GM12872 (cell line): ENCODE results near the gene TMC1.

Source experiments
- TF ChIP-seq, protein P1 (sequence below): IDR thresholded peaks from 3 replicates; pipeline ENCODE4 v1.5.1; 2011; ENCODE audit warnings: low read depth, mild to moderate bottlenecking, low read length, moderate library complexity; ENCODE audit not compliant: insufficient read depth

The TMC1 gene

DNA sequence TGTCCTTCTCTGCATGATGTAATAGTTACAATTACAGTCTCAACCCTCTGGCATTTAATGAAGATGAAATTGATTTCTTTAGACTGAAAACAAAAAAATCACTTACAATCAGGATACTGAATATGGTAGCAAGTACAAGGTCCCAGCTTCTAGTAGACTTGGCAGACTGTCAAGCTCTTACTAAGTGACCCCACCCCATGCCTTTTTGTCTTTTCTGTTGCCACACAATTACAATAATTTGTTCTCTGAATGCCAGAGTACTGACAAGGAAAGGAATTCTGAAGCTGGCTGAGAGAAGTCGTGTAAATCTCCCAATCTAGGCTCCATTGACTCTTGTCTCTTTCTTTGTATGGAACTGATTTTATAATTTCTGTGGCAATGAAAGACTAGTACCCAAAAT is 154.2 kb downstream of the TMC1 start:
- TF ChIP-seq, protein P1, sequence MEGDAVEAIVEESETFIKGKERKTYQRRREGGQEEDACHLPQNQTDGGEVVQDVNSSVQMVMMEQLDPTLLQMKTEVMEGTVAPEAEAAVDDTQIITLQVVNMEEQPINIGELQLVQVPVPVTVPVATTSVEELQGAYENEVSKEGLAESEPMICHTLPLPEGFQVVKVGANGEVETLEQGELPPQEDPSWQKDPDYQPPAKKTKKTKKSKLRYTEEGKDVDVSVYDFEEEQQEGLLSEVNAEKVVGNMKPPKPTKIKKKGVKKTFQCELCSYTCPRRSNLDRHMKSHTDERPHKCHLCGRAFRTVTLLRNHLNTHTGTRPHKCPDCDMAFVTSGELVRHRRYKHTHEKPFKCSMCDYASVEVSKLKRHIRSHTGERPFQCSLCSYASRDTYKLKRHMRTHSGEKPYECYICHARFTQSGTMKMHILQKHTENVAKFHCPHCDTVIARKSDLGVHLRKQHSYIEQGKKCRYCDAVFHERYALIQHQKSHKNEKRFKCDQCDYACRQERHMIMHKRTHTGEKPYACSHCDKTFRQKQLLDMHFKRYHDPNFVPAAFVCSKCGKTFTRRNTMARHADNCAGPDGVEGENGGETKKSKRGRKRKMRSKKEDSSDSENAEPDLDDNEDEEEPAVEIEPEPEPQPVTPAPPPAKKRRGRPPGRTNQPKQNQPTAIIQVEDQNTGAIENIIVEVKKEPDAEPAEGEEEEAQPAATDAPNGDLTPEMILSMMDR: no peak

DNA sequence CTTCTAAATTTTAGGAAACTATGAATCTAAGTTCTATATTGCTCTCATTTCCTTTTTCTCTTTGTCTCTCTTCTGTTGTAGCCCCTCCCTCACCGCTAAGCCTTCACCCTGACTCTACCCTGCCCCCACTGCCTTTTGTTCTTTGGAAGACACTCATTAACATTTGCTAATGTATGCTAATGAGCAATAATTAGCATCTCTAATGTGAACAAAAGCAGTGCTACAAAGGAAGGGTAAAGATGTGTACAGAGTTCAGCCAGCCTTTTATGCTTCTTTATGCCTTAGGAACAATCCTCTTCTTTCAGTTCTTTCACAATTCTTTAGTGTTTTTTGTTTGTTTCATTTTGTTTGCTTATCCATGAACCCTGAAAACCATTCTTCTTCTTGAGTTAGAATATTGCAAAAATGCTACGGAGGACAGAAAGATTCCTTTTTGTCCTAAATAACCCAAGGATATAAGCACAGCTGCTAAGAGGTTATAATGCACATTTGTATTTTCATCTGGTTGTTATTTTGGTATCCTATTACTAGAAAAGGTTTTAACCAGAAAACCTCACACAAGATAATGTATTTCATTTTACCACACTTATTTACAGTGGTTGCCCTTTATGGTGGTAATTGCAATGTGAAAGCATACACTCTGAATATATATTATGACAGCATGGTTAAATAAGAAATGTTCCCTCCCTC is 159.3 kb downstream of the TMC1 start:
- TF ChIP-seq, protein P1: no peak

DNA sequence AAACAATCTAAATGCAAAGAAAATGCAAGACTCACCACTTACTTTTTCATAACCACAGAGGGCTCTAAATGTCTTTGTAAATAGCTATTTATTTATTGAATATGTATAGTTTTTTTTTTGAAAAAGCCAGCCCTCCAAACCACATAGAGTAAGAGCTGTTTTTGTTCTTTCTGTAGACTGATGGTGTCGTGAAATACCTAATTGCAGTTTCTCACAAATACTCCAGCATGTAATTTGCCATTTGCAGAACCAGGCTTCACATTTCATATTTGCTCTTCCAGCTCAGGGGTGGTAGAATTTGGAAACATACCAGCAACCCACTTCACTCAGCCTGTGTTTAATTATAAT is 159.8 kb downstream of the TMC1 start:
- TF ChIP-seq, protein P1: no peak

DNA sequence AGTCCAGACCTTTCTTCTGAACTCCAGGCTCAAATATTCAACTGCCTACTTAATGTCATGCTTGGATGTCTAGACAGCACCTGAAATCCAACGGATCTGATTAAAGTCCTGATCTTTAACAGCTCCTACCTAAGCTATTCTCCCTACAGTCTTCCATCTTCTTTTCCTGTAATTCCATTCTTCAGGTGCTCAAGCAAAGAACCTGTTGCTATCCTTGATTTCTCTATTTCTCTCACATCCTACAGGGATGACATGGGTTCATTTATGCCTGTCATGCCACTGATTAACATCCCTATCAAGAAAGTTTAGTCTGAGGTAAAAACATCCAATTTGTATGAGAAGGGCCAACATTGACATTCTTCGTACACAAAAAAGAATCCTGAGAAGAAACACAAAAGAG is 163.2 kb downstream of the TMC1 start:
- TF ChIP-seq, protein P1: no peak

DNA sequence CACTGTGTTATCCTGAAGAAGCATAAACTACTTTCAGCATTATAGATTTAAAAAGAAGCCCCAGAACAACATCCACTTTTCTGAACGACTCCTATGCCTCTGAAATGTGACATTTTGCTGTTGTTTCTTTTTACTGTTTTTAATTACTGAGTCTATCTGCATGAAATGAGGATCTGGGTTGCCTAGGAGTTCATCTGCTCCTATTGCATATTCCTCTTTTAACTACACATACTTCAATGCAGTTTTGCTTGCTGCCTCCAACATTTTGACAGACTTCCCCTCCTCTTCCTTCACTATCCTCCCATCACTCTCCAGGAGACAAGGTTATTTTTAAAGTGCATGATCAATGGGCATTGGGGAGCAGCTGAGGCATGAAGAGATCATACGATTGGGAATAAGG is 164.5 kb downstream of the TMC1 start:
- TF ChIP-seq, protein P1: no peak

DNA sequence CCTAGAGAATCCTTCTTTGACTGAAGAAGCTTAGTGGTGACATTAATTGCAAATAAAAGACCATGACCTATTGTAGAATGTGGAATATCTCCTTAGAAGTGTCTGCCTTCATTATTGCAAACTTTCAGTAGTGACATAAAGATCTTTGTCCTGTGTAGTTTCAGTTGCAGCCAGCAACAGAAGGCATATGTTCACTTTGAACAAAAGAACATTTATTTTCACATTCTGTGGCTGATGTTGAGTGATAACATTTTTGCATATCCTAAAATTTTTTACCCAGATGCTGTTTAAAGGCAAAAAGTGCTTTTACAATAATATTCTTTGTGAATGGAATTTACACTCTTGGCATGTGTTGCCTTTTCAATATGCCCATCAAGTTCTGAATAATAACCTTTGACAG is 165.9 kb downstream of the TMC1 start:
- TF ChIP-seq, protein P1: no peak

DNA sequence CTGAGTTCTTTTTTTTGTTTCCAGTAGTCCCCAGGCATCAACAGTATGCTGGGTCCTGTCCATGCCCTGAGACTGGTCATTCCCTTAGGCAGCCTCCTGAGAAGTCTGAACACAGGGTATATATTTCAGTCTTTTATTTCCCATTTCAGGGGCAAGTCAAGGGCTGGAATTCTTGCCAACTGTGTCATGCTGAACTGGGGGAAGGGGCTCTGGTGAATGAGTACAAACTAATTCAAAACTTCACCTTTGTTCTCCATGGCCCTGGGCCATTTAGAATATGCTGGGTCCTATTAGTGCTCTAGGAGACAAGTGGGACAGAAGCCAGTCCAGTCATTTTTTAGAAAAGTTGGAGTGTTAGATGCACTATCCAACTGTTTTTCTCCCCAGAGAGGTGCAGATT is 170.3 kb downstream of the TMC1 start:
- TF ChIP-seq, protein P1: no peak
